Measurements from ENCODE around the gene TOX2. TPM values are rescaled to one million over a fixed set of nuclear protein-coding genes. Genes with fewer than 3 reads are reported as not detected.

TOX2 gene
- total RNA-seq, 4 donors from 2014 or later, result 0.20 to 0.42 TPM; not detected in 2

- ATAC-seq, result no peak
- intact Hi-C loops (cut with DNase I; ENCODE audit: low total_unique reads), result no loop called here
- TF ChIP-seq CTCF (IDR thresholded peaks at IDR 0.05 in 4 of 5, conservative IDR thresholded peaks at IDR 0.05 in 1 of 5) (no peak), POLR2A (IDR thresholded peaks at IDR 0.05) (no peak)
Measured at GRCh38 chr20:44038681-44039123, 124.0 kb downstream of the TOX2 start.

GRCh38 chr20:44039147-44039546 is 124.5 kb downstream of the TOX2 start:
- in situ Hi-C loops (cut with MboI; ENCODE audit: low sequenced_read_pairs in 4 of 4) (no loop called here), intact Hi-C loops (cut with DNase I; ENCODE audit: low total_unique reads) (no loop called here)
- no peak for DNase-seq
- no peaks in the 10 kb centered on the region for H3K36me3 ChIP-seq
- no peak for TF ChIP-seq CTCF (IDR thresholded peaks at IDR 0.05 in 4 of 5, conservative IDR thresholded peaks at IDR 0.05 in 1 of 5)
- no peak for TF ChIP-seq POLR2A (IDR thresholded peaks at IDR 0.05)
- no peaks in the 10 kb centered on the region for H3K9me3 ChIP-seq
- H3K27me3 ChIP-seq, result peaks cover 6 to 20% (median 10%) of the 10 kb centered on the region in 3 donors
- no peak for ATAC-seq
- no peaks in the 10 kb centered on the region for H3K4me1 ChIP-seq
- H3K4me3 ChIP-seq, result no peak overlapping the region
- H3K27ac ChIP-seq, result no peak overlapping the region

More at GRCh38 chr20:44038681-44039123, 124.0 kb downstream of the TOX2 start:
- H3K27ac ChIP-seq, result no peak overlapping the region
- no peak for DNase-seq
- H3K9me3 ChIP-seq, result no peaks in the 10 kb centered on the region
- H3K36me3 ChIP-seq, result no peaks in the 10 kb centered on the region
- H3K4me1 ChIP-seq, result no peaks in the 10 kb centered on the region
- in situ Hi-C loops (cut with MboI; ENCODE audit: low sequenced_read_pairs in 4 of 4), result no loop called here
- peaks cover 6 to 20% (median 11%) of the 10 kb centered on the region in 3 donors for H3K27me3 ChIP-seq
- H3K4me3 ChIP-seq, result no peak overlapping the region

GRCh38 chr20:44039741-44040140 is 125.1 kb downstream of the TOX2 start:
- DNase-seq (no peak), ATAC-seq (no peak)
- Histone ChIP-seq H3K4me3 (no peak overlapping the region), H3K9me3 (no peaks in the 10 kb centered on the region), H3K36me3 (no peaks in the 10 kb centered on the region), H3K27ac (no peak overlapping the region), H3K4me1 (no peaks in the 10 kb centered on the region), H3K27me3 (peaks cover 6 to 20% (median 8%) of the 10 kb centered on the region in 3 donors)
- no peak for TF ChIP-seq POLR2A (IDR thresholded peaks at IDR 0.05)
- TF ChIP-seq CTCF (IDR thresholded peaks at IDR 0.05 in 4 of 5, conservative IDR thresholded peaks at IDR 0.05 in 1 of 5), result no peak
- in situ Hi-C loops (cut with MboI; ENCODE audit: low sequenced_read_pairs in 4 of 4), result no loop called here
- intact Hi-C loops (cut with DNase I; ENCODE audit: low total_unique reads), result no loop called here

DNA sequence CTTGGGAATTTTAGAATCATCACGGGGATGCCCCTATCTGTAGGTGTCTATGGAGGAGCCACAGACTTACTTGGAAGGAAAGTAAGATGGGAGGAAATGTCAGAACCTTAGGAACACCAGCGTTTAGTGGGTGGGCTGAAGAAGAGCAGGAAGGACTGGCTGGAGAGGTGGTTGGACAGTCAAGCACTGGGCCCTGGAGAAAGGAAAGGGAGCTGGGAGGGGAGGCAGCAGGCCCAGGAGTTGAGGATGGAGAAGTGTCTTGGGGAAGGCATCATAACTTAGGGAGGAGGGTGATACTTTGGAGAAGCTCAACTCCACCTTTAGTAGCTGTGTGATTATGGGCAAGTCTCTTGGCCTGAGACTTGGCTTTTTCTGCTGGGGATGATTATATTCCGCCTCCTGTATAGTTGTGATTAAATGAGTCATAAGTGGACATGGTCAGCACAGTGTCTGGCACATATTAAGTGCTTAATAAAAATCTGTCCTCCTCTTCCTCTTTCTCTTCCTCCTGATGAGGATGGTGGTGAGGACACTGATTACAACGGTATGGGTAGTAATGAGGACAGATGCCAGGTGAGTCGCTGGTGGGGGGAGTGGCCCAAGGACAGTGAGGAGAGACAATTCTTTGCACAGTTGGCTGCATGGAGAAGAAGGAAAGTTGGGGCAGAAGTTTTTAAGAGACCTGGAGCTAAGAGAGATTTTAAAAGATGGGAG is 125.7 kb downstream of the TOX2 start:
- DNase-seq (no peak), ATAC-seq (no peak)
- TF ChIP-seq POLR2A (IDR thresholded peaks at IDR 0.05) (no peak), CTCF (IDR thresholded peaks at IDR 0.05 in 4 of 5, conservative IDR thresholded peaks at IDR 0.05 in 1 of 5) (no peak)
- H3K4me3 ChIP-seq, result no peak overlapping the region
- H3K36me3 ChIP-seq, result no peaks in the 10 kb centered on the region
- in situ Hi-C loops (cut with MboI; ENCODE audit: low sequenced_read_pairs in 4 of 4), result no loop called here
- no peaks in the 10 kb centered on the region for H3K4me1 ChIP-seq
- intact Hi-C loops (cut with DNase I; ENCODE audit: low total_unique reads), result no loop called here
- peaks cover 6 to 20% (median 8%) of the 10 kb centered on the region in 3 donors for H3K27me3 ChIP-seq
- no peak overlapping the region for H3K27ac ChIP-seq
- no peaks in the 10 kb centered on the region for H3K9me3 ChIP-seq

Data from gastrocnemius medialis (tissue), 4 donors.